ENCODE data around the gene CKAP2L.

Gene CKAP2L

GRCh38 chr2:112783187-112783714, 18.8 kb upstream of the CKAP2L start:
- ChIA-PET CTCF (interaction anchor here (0.8 to 8.3 kb wide), 5 partner anchors 9 to 51 kb away, joined by 3 to 34 read pairs (median 8); partner anchors contain the start of gene IL1B), POLR2A (no interaction called here)
- Histone ChIP-seq H3K4me3 (ENCODE audit: control insufficient read depth in 1 of 7, extremely low read depth in 1 of 7, insufficient read depth in 4 of 7, low read depth in 2 of 7, low read length in 6 of 7) (peak overlapping the region in 1 of 7 experiments; percentile 20), H3K27ac (ENCODE audit: insufficient read depth in 1 of 2, low read depth in 1 of 2, low read length in 2 of 2, poor library complexity in 1 of 2, severe bottlenecking in 2 of 2) (no peak overlapping the region), H3K4me1 (ENCODE audit: control extremely low read depth in 1 of 4, control insufficient read depth in 4 of 4, insufficient read depth in 4 of 4, low read length in 3 of 4) (peaks cover 15 to 46% (median 23%) of the 10 kb centered on the region in 4 experiments), H3K27me3 (replicated peaks in 2 of 5; ENCODE audit: control insufficient read depth in 4 of 5, insufficient read depth in 5 of 5, low read length in 4 of 5) (no peaks in the 10 kb centered on the region), H3K36me3 (ENCODE audit: control insufficient read depth in 4 of 4, insufficient read depth in 4 of 4, low read length in 3 of 4) (no peaks in the 10 kb centered on the region), H3K9me3 (ENCODE audit: control extremely low read depth in 1 of 5, control insufficient read depth in 4 of 5, insufficient read depth in 2 of 5, low read depth in 1 of 5, low read length in 4 of 5) (no peaks in the 10 kb centered on the region)
- WGBS (ENCODE audit: insufficient coverage) = 100% methylated on average over 2 of the region's 3 CpGs
- no peak for DNase-seq

DNA sequence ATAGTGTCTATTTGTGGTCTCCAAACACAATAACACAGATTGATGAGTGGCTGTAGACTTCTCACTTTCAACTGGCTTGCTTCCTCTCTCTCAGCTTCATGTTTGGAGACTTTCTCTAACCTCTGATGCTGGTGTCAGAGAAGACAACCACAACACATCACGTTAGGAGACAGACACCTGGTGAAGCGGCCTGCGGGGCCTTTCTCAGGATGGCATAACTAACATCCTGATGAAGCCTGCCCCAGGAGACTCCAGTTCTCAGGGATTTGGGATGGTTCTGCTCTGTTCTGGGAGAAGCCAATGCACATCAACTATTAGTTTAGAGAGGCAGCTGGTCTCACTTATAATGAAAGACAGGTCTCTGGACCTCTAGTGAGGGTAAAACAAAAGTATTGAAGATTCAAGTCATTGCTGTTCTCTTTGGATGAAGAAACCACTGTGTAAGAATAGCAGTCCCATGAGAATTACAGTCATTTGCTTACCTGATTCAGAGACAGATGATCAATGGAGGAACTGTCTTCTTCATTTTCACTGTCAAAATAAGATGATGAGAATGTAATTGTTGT, 17.9 kb upstream of the CKAP2L start:
- ChIA-PET POLR2A (interaction anchor here (0.6 kb wide), 1 partner anchor 12 kb away, joined by 3 read pairs; no protein-coding TSS in a partner anchor), CTCF (interaction anchor here (0.8 to 8.3 kb wide), 4 partner anchors 10 to 52 kb away, joined by 3 to 34 read pairs (median 7); partner anchors contain the start of gene IL1B)
- Histone ChIP-seq H3K4me1 (ENCODE audit: control extremely low read depth in 1 of 4, control insufficient read depth in 4 of 4, insufficient read depth in 4 of 4, low read length in 3 of 4) (peaks cover 12 to 40% (median 19%) of the 10 kb centered on the region in 4 experiments), H3K27ac (ENCODE audit: insufficient read depth in 1 of 2, low read depth in 1 of 2, low read length in 2 of 2, poor library complexity in 1 of 2, severe bottlenecking in 2 of 2) (no peak overlapping the region), H3K9me3 (ENCODE audit: control extremely low read depth in 1 of 5, control insufficient read depth in 4 of 5, insufficient read depth in 2 of 5, low read depth in 1 of 5, low read length in 4 of 5) (no peaks in the 10 kb centered on the region), H3K4me3 (ENCODE audit: control insufficient read depth in 1 of 7, extremely low read depth in 1 of 7, insufficient read depth in 4 of 7, low read depth in 2 of 7, low read length in 6 of 7) (no peak overlapping the region), H3K27me3 (replicated peaks in 2 of 5; ENCODE audit: control insufficient read depth in 4 of 5, insufficient read depth in 5 of 5, low read length in 4 of 5) (no peaks in the 10 kb centered on the region), H3K36me3 (ENCODE audit: control insufficient read depth in 4 of 4, insufficient read depth in 4 of 4, low read length in 3 of 4) (no peaks in the 10 kb centered on the region)
- WGBS (ENCODE audit: insufficient coverage) = 70% methylated on average over 2 of the region's 3 CpGs
- no peak for DNase-seq

GRCh38 chr2:112779598-112779997, 15.2 kb upstream of the CKAP2L start:
- POLR2A ChIA-PET = no interaction called here

DNA sequence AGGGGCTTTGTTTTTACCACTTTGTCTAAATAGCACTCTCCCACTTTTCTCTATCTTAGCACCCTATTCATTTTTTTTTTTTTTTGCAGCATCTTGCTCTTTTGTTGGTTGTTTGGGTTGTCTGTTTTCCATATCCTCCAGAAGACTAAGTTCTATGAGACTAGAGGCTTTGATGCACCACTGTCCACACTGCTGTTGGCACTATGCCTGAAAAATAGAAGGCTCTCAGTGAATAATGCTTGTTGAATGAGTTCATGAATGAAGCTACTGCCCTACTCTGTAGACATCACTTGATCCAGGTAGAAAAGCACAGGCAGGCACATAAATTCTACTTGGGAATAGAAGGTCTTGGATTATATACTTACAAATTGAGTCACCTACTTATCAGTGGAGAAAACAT, 12.6 kb upstream of the CKAP2L start:
- H3K9me3 ChIP-seq (ENCODE audit: control extremely low read depth in 1 of 5, control insufficient read depth in 4 of 5, insufficient read depth in 2 of 5, low read depth in 1 of 5, low read length in 4 of 5) = no peaks in the 10 kb centered on the region
- DNase-seq = peak in 1 of 3 donors; percentile 31
- CTCF ChIA-PET = interaction anchor here (0.7 kb wide), 1 partner anchor 20 kb away, joined by 3 read pairs; no protein-coding TSS in a partner anchor
- peaks cover 0 to 15% (median 9%) of the 10 kb centered on the region in 4 experiments for H3K4me1 ChIP-seq (ENCODE audit: control extremely low read depth in 1 of 4, control insufficient read depth in 4 of 4, insufficient read depth in 4 of 4, low read length in 3 of 4)
- H3K36me3 ChIP-seq (ENCODE audit: control insufficient read depth in 4 of 4, insufficient read depth in 4 of 4, low read length in 3 of 4) = no peaks in the 10 kb centered on the region
- no peaks in the 10 kb centered on the region for H3K27me3 ChIP-seq (replicated peaks in 2 of 5; ENCODE audit: control insufficient read depth in 4 of 5, insufficient read depth in 5 of 5, low read length in 4 of 5)
- H3K27ac ChIP-seq (ENCODE audit: insufficient read depth in 1 of 2, low read depth in 1 of 2, low read length in 2 of 2, poor library complexity in 1 of 2, severe bottlenecking in 2 of 2) = no peak overlapping the region
- POLR2A ChIA-PET = no interaction called here
- H3K4me3 ChIP-seq (ENCODE audit: control insufficient read depth in 1 of 7, extremely low read depth in 1 of 7, insufficient read depth in 4 of 7, low read depth in 2 of 7, low read length in 6 of 7) = no peak overlapping the region

More at GRCh38 chr2:112779598-112779997, 15.2 kb upstream of the CKAP2L start:
- no peak for DNase-seq
- H3K4me1 ChIP-seq (ENCODE audit: control extremely low read depth in 1 of 4, control insufficient read depth in 4 of 4, insufficient read depth in 4 of 4, low read length in 3 of 4) = peaks cover under 1 to 30% (median 17%) of the 10 kb centered on the region in 4 experiments
- no peaks in the 10 kb centered on the region for H3K27me3 ChIP-seq (replicated peaks in 2 of 5; ENCODE audit: control insufficient read depth in 4 of 5, insufficient read depth in 5 of 5, low read length in 4 of 5)
- H3K36me3 ChIP-seq (ENCODE audit: control insufficient read depth in 4 of 4, insufficient read depth in 4 of 4, low read length in 3 of 4) = no peaks in the 10 kb centered on the region
- H3K27ac ChIP-seq (ENCODE audit: insufficient read depth in 1 of 2, low read depth in 1 of 2, low read length in 2 of 2, poor library complexity in 1 of 2, severe bottlenecking in 2 of 2) = no peak overlapping the region
- no peak overlapping the region for H3K4me3 ChIP-seq (ENCODE audit: control insufficient read depth in 1 of 7, extremely low read depth in 1 of 7, insufficient read depth in 4 of 7, low read depth in 2 of 7, low read length in 6 of 7)
- no CpG with 5 or more reads among the region's 1 CpG for WGBS (ENCODE audit: insufficient coverage)
- CTCF ChIA-PET = interaction anchor here (1.4 kb wide), 1 partner anchor 29 kb away, joined by 3 read pairs; no protein-coding TSS in a partner anchor
- no peaks in the 10 kb centered on the region for H3K9me3 ChIP-seq (ENCODE audit: control extremely low read depth in 1 of 5, control insufficient read depth in 4 of 5, insufficient read depth in 2 of 5, low read depth in 1 of 5, low read length in 4 of 5)

DNA sequence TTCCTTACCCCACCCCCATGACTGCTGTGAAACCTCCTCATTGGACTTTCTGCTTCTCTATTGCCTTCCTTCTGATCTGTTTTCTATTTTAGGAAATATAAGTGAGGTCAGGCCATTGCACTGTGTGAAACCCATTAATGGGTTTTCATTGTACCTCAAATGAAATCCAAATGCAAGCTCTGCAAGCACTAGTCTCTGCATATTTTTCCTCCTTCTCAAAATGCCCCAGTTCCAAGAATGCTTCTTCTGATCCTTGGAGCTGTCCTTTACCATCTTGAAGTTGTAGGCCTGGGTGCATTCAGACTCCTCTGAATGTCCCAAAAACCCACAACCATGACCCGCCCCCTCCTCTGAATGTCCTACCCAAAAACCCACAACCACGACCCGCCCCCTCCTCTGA, 11.7 kb upstream of the CKAP2L start:
- H3K4me1 ChIP-seq (ENCODE audit: control extremely low read depth in 1 of 4, control insufficient read depth in 4 of 4, insufficient read depth in 4 of 4, low read length in 3 of 4) = peaks cover 0 to 15% (median 9%) of the 10 kb centered on the region in 4 experiments
- POLR2A ChIA-PET = no interaction called here
- H3K36me3 ChIP-seq (ENCODE audit: control insufficient read depth in 4 of 4, insufficient read depth in 4 of 4, low read length in 3 of 4) = no peaks in the 10 kb centered on the region
- no peak overlapping the region for H3K4me3 ChIP-seq (ENCODE audit: control insufficient read depth in 1 of 7, extremely low read depth in 1 of 7, insufficient read depth in 4 of 7, low read depth in 2 of 7, low read length in 6 of 7)
- no peak for DNase-seq
- WGBS (ENCODE audit: insufficient coverage) = no CpG with 5 or more reads among the region's 3 CpGs
- no peak overlapping the region for H3K27ac ChIP-seq (ENCODE audit: insufficient read depth in 1 of 2, low read depth in 1 of 2, low read length in 2 of 2, poor library complexity in 1 of 2, severe bottlenecking in 2 of 2)
- H3K9me3 ChIP-seq (ENCODE audit: control extremely low read depth in 1 of 5, control insufficient read depth in 4 of 5, insufficient read depth in 2 of 5, low read depth in 1 of 5, low read length in 4 of 5) = no peaks in the 10 kb centered on the region
- no peaks in the 10 kb centered on the region for H3K27me3 ChIP-seq (replicated peaks in 2 of 5; ENCODE audit: control insufficient read depth in 4 of 5, insufficient read depth in 5 of 5, low read length in 4 of 5)
- CTCF ChIA-PET = no interaction called here

GRCh38 chr2:112774536-112775285, 10.3 kb upstream of the CKAP2L start:
- ChIA-PET POLR2A (no interaction called here), CTCF (no interaction called here)
- WGBS (ENCODE audit: insufficient coverage) = 91% methylated on average over 3 of the region's 3 CpGs
- DNase-seq = no peak
- H3K9me3 ChIP-seq (ENCODE audit: control extremely low read depth in 1 of 5, control insufficient read depth in 4 of 5, insufficient read depth in 2 of 5, low read depth in 1 of 5, low read length in 4 of 5) = no peaks in the 10 kb centered on the region
- no peak overlapping the region for H3K27ac ChIP-seq (ENCODE audit: insufficient read depth in 1 of 2, low read depth in 1 of 2, low read length in 2 of 2, poor library complexity in 1 of 2, severe bottlenecking in 2 of 2)
- H3K4me1 ChIP-seq (ENCODE audit: control extremely low read depth in 1 of 4, control insufficient read depth in 4 of 4, insufficient read depth in 4 of 4, low read length in 3 of 4) = peaks cover 0 to 15% (median 9%) of the 10 kb centered on the region in 4 experiments
- no peak overlapping the region for H3K4me3 ChIP-seq (ENCODE audit: control insufficient read depth in 1 of 7, extremely low read depth in 1 of 7, insufficient read depth in 4 of 7, low read depth in 2 of 7, low read length in 6 of 7)
- H3K36me3 ChIP-seq (ENCODE audit: control insufficient read depth in 4 of 4, insufficient read depth in 4 of 4, low read length in 3 of 4) = no peaks in the 10 kb centered on the region
- no peaks in the 10 kb centered on the region for H3K27me3 ChIP-seq (replicated peaks in 2 of 5; ENCODE audit: control insufficient read depth in 4 of 5, insufficient read depth in 5 of 5, low read length in 4 of 5)

GRCh38 chr2:112773556-112773955, 9.1 kb upstream of the CKAP2L start:
- CTCF ChIA-PET = interaction anchor here (1.0 kb wide), 1 partner anchor 74 kb away, joined by 3 read pairs; no protein-coding TSS in a partner anchor

More at GRCh38 chr2:112773556-112773955, 9.1 kb upstream of the CKAP2L start:
- peaks cover 0 to 15% (median 9%) of the 10 kb centered on the region in 4 experiments for H3K4me1 ChIP-seq (ENCODE audit: control extremely low read depth in 1 of 4, control insufficient read depth in 4 of 4, insufficient read depth in 4 of 4, low read length in 3 of 4)
- no peak overlapping the region for H3K4me3 ChIP-seq (ENCODE audit: control insufficient read depth in 1 of 7, extremely low read depth in 1 of 7, insufficient read depth in 4 of 7, low read depth in 2 of 7, low read length in 6 of 7)
- no peak for DNase-seq
- H3K27me3 ChIP-seq (replicated peaks in 2 of 5; ENCODE audit: control insufficient read depth in 4 of 5, insufficient read depth in 5 of 5, low read length in 4 of 5) = no peaks in the 10 kb centered on the region
- H3K36me3 ChIP-seq (ENCODE audit: control insufficient read depth in 4 of 4, insufficient read depth in 4 of 4, low read length in 3 of 4) = no peaks in the 10 kb centered on the region
- no peaks in the 10 kb centered on the region for H3K9me3 ChIP-seq (ENCODE audit: control extremely low read depth in 1 of 5, control insufficient read depth in 4 of 5, insufficient read depth in 2 of 5, low read depth in 1 of 5, low read length in 4 of 5)
- POLR2A ChIA-PET = no interaction called here
- no peak overlapping the region for H3K27ac ChIP-seq (ENCODE audit: insufficient read depth in 1 of 2, low read depth in 1 of 2, low read length in 2 of 2, poor library complexity in 1 of 2, severe bottlenecking in 2 of 2)
- no CpG with 5 or more reads among the region's 2 CpGs for WGBS (ENCODE audit: insufficient coverage)

Data from common myeloid progenitor, CD34-positive (primary cell).